DMS114 treated with DMSO at 0.1 percent for 48 hours (cell line): ENCODE measurements around the gene RANBP3L.
"Not testable (repeated sequence)": the region's sequence is repeated elsewhere in the genome, so short reads cannot be mapped to it uniquely, and the experiment has no call there.

Experiments used
- DNase-seq: peaks from one replicate; lab custom pipeline; 2025; ENCODE audit not compliant: unreplicated experiment; lab: John Stamatoyannopoulos, UW

The RANBP3L gene, protein sequence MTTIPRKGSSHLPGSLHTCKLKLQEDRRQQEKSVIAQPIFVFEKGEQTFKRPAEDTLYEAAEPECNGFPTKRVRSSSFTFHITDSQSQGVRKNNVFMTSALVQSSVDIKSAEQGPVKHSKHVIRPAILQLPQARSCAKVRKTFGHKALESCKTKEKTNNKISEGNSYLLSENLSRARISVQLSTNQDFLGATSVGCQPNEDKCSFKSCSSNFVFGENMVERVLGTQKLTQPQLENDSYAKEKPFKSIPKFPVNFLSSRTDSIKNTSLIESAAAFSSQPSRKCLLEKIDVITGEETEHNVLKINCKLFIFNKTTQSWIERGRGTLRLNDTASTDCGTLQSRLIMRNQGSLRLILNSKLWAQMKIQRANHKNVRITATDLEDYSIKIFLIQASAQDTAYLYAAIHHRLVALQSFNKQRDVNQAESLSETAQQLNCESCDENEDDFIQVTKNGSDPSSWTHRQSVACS

DNA sequence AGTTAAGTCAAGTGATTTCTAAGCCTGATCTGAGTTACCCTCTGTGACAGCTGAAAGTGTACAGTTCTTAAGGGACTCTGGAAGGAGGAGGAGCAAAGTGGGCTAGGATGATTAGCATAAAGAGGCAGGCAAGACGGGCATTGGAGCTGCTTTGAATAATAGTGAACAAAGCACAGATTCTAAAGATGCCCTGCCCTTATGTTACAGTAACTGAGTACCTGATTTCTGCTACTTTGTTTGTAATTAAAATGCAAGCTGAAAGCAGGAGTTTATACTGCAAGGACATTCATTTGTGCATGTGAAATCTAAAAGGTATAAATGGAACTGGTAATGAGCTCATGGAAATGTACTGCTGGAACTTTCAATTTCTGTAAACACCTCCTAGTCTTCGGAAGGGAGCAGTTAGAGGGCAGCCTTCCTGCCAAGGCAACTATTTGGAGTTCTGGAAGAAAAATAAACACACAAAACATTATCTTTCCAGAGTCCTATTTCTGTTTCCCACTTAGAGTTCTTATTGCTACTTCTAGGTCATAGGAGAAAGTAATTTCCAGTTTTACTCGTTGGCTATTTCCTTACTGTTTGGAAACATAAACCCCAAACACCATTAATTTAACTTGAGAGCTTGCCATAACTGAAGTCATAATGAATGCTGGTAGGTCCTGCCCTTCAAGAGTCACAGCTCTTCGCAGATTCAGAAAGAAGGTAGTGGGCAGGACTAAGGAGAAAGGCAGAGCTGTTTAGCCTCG is at the start of gene RANBP3L:
Gene RANBP3L (minus strand): TSS at position 45 of the 746 bp plus-strand sequence. CDS start 486 bp downstream, outside the sequence.
- no peak for DNase-seq

DNA sequence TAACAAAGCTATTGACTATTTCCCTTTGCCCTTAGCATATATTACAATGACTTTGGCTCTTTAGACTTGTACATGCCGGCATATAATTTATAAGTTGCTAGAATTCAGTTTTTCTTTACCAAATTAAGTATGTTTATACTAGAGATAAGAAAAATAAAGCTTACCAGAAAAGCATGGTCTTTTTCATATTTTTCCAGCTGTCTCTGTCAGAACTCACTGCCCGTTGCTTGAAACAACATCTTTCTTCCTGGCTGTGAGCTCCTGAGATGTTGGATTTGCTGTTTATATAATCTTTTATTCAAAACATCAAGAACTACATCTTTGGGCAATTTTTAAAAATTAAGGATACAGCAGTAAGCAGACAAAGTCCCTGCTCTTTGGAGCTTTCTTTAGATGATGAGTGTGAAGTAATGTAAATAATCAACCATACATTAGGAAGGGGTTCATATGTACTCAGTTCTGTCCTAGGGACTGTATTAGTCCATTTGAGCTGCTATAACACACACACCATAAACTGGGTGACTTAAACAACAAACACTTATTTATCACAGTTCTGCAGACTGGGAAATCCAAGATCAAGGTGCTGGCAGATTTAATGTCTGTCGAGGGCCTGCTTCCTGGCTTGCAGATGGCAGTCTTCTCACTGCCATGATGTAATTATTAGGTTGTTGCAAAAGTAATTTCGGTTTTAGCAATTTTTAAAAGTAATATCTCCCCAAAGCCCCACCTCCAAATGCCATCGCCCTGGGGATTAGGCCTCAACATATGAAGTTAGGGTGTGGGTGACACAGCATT is 45.4 kb upstream of the RANBP3L start:
- DNase-seq, result no peak

DNA sequence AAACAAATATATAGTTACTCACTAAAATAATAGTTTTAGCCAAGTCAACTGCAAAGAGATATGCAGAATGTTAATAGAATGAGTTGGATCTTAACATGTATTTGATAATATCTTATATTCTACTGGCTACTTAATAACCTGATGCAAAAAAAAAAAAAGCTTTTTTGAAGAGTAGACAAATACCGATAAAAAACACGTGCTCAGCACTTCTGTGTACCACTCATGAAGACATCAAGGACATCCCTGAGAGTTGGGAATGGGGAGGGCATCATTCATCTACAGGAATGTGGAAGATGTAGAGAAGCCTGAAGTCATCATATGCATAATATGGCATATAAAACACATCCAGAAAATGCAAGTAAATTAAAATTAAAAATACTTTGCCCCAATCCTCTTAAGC is 43.2 kb upstream of the RANBP3L start:
- no peak for DNase-seq

DNA sequence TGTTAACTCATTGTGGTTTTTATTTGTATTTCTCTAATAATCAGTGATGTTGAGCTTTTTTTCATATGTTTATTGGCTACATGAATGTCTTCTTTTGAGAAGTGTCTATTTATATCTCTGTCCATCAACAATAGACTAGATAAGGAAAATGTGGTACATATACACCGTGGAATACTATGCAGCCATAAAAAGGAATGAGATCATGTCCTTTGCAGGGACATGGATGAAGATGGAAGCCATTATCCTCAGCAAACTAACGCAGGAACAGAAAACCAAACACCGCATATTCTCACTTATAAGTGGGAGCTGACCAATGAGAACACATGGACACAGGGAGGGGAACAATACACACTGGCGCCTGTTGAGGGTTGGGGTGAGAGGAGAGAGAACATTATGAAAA is 40.0 kb upstream of the RANBP3L start:
- not testable (repeated sequence) for DNase-seq

DNA sequence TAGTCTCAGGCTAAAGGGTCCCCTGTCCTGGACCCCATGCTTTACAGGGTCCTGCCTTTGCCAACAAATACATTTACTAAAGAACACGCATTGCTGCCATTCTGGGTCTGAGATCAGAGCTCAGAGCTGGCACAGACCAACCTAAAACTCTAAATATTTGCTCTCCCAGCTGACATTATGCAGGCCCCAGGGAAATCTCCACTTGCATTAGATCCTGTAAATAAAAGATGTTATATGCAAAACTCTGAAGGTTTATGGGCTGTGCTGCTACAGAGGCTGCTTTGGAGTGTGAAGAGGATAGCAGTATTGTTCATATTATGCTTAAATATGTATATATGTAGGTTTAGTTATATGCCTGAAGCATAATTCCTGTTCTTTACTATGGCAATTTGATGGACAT is 35.9 kb upstream of the RANBP3L start:
- DNase-seq, result no peak

DNA sequence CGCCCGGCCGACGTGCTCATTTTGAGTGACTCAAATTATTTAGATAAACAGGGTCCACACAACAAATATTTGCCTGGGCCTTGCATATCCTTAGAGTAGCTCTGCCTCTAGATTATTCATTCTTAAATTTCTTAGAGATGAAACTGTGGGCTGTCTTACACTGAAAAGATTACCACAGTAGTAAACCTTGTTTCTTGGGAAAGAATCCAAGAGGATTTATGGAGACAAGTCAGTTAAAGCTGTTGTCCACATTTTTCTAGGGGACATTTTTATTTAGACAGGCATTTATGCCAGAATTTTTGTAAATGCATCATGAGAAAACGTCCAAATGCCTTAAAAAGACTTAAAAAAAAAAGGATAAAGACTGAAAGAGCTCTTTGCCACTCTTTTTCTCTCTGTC is 32.6 kb upstream of the RANBP3L start:
- no peak for DNase-seq

DNA sequence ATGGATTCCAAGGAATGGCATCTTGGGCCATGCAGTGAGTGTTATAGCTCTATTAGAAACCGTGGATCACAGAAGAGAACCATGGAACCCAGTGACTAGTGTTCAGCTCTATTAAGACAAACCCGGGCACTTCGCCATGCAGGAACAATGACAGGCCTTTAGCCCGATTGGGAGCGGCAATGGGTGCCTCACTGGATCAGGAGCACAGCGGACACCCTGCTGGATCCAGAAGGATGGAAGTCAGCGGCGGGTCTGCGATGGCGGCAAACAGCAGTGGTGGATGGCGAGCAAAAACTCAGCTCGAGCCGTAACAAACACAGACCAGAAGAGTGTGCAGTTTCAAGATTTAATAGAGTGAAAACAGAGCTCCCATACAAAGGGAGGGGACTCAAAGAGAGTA is 31.0 kb upstream of the RANBP3L start:
- not testable (repeated sequence) for DNase-seq

DNA sequence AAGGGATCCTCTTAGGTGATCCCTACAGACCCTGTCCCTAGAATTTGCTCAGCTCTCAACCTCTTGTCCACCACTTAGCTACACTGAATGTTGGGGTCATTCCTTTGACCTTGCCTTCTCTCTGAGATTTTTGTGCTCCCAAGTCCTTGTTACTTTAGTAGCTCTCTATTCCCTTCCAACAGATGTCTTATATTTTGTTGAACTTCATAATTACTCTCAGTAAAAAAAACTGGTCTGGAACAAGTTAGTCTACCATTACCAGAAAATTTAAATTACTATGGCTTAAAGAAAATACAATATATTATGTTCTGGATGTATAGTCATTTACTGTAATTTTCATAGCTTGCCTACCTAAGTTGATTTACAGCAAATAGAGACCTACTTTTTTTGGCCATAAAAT is 23.5 kb upstream of the RANBP3L start:
- no peak for DNase-seq

DNA sequence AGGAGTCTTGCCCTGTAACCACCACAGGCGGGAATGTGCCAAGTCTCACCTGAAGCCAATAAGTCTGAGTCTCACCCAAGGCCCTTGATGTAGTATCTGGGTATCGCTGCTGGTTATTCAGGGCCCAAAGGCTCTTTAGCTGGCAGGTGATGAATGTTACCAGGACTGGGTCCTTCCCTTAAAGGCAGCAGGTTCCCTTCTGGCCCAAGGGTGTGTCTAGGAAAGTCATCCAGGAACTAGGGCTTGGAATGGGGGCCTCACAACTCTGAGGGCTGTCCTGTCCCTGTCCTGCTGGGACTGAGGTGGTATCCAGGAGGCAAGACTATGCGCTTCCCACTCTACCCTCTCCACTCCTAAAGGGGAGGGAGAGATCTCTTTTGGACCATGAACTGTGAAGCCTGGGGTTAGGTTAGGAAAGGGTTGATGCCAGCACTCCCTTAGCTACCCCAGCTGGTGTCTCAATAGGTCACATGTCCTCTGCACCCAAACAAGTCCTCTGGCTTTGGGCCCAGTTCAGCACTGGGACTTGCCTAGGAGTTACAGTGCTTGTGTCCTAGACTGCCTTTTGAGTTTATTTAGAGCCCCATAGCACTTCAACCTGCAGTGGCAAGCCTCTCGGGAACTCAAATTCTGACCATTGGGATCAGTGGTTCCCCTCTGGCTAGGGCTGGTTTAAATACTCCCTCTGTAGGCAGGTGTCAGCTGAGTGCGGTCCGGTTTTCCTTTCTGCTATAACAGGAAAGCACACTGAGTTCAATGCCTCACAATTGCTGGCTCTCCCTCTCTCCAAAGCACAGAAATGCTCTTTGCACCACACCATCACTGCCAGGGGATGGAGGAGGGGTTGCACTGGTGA is 22.5 kb upstream of the RANBP3L start:
- no peak for DNase-seq

DNA sequence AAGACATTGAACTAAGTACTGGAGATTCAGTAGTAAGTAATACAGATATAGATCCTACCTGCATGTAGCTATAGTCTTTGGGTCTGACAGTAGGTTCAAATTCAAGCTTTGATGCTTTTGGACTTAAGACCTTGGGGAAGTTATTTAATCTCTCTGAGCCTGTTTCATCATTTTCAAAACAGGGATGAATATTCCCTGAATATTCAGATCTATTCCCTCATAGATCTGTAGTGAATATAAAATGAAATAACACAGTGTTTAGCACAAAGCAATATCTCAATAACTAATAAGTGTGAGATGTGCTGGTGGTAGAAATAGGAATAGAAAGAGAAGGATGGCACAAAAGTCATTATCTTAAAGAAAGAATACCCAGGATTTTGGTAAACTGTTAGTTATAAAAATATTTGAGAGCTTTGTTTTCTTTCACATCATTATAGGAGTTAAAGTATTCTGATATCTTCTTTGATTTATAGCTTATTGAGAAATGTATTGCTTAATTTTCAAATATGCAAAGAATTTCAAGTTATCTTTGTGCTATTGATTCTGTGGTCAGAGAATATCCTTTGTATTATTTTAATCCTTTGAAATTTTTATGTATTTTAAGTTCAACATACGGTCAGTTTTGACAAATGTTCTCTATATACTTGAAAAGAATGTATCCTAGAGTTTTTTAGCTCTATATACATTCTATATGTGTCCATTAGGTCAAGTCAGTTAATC is 11.4 kb upstream of the RANBP3L start:
- DNase-seq, result no peak

DNA sequence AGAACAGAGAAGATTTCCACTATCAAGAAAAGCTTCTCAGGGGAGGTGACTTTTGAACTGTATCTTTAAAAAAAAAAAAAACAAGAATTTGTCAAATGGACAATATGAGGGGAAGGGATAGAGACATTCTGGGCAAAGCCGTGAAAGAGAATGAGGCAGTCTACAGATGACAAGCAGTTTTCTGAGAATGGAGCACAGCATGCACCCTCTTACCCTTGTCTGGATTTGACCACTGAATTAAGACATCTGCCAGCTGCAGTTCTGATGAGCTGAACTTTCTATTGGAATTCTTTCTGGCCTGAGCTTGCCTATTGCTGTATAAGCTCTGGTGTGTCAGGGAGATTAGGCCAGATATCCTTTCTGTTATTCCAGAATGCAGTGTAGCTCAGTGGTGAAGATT is 10.3 kb upstream of the RANBP3L start:
- no peak for DNase-seq

DNA sequence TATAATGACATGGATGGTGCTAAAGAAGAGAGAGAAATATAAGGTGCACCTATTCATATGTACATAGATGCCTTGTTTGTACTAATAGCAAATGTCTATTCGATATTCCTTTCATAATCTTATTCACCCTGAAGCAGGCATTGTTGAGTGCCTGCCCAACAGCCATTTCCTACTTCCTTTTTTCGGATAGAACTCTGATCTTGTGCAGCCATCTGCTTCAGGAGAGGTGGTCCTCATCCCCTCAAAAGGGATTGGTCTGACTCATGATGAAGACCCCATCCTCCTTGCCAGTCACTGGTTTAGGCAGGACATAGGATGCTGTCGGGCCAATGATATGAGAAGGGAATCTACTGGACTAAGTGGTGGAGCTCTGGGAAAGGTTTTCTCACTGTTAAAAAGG is 8.4 kb upstream of the RANBP3L start:
- no peak for DNase-seq

DNA sequence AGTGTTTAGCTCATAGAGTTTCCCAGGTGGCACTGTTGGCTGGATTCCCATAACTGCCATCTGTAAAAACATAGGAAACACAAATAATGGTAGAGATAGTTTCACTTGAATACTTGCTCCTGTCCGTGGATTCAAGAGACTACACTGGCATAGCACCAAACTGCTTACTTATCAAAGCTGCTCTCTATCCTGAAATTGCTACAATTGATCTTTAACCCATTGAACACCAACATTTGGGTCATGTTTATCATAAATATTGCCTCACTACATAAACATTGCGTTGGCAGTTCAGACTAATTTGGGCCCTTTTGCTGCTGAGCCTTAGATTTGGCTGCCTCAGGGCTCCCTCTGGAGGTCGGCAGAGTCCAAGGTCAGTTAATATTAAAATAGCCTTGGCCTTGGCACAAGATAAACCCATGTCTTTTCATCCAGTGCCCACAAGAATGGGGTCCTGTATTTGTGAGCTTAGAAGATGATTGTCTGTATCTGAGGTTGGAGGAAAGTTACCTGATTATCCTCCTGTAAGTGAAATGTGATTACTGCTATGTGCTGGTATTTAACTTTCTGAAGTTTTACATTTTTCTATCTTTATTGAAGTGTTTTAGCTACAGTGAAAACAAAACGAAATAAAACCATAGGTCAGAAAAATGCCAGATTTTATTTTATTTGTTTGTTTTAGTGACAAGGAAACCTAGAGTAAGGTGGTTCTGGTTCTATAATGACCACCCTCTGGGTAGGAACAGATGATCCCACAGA is 4.0 kb upstream of the RANBP3L start:
- no peak for DNase-seq

DNA sequence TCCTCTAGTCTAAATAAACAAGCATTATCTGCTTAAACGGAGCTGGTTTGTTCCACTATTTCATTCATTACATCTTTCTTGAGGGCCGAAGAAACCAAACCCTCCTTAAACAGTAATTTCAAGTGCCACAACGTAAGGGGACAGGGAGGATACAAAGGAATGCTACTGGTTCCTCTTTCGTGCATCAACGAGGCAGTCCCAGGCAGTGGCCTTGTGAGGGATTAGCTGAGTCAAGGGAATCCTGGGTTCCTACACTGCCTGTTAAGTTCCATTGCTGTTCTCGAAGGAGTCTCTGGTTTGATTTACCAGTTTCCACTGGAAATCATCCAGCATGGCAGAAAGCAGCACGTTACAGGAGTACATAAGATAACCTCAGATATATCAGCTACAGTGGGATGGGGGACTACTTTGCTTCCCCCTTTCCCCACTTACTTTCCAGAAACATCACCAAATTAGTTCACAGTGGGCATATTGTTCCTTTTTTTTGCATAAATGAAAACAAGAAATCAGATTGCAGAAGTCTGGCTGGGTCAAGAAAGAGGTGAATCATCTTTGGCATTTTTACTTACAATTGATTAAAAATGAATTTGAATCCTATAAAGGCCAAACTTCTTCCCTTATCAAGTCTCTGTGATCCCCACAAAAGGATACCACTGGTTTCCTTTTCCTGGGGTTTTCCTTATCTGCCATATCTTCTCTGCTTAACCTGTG is 2.5 kb upstream of the RANBP3L start:
- no peak for DNase-seq

DNA sequence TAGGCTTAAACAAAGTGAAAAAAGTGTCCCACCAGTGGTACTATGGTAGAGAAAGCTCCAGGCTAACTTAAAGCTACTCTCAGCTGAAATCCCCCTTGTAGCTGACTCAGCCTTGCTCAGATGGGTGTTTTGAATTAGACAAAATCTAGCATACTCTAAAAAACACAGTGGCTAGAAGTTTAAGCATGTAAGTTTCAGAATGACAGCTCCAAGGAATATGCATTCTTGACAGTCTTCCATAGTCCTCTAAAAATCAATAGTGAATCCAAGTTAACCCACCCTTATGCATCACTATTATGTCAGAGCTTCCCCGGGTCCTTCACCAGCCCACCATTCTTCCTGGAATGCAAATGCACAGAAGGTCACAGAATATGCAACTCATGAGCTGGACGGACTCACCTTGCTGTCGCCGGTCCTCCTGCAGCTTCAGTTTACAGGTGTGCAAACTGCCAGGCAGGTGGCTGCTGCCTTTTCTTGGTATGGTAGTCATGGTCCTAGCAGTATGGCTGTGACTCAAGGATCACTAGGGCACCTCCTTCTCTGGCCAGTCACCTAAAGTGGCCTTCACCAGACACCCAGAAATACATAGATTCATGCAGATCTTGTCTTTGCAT is 668 bp downstream of the RANBP3L start:
- DNase-seq, result no peak

DNA sequence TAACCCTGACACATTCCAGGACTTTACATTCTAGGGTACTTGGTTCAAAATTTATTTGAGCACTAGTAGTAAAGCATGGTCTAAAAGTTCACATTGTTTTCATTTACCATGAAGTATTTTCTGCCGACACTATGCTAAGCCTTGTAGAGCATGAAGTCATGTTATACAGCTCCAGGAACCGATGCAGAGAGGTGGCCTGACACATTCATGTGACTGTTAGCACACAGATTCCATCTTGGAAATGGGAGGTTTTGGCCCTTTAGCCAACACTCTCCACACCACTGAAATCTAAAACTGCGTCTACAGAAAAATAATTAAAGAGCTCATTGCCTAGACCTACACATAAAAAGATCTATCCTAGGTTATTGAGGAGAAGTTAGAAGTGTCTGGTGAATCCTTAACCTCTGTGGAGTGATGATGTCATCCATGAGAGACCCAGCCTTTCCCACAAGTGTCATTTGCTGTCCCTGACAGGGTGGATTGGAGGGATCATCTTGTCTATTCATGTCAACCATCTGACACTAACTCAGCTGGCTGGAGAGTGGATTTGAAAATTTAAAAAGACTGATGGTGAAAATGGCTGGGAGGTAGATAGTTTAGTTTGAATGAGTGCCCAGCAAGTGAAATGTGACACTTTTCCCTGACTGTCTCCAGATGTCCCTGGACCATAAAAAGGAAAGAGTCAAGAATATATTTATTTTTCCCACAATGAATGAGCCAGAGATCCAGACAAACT is 1.3 kb downstream of the RANBP3L start:
- DNase-seq, result no peak

DNA sequence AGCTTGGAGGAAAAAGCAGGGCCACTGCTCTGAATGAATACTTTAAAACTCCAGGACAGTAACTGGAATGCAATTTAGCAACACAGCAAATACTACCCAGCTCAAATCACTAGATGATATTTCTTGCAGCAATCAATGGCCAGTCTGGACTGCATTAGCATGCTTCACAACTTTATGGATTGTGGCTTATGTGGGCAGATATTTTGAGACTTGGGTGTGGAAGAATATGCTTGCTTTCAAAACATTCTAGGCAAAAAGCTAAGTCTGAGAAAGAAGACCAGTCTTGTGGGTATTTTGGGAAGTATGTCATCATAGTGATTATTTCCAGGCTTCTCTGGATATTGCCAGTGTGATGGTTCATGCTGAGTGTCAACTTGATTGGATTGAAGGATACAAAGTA is 3.1 kb downstream of the RANBP3L start:
- DNase-seq, result no peak
